Gastroesophageal sphincter (tissue), 4 donors: ENCODE measurements around the gene ATP13A2. TPM values are rescaled to one million over a fixed set of nuclear protein-coding genes. Genes with fewer than 3 reads are reported as not detected.

Source experiments
- ATAC-seq: fragments of 150-250 bp; one replicate; pipeline ENCODE4 v1.9.1; 2016; ENCODE audit warnings: mild to moderate bottlenecking, moderate library complexity
- H3K27ac ChIP-seq, 4 donors: fragments of 200-600 bp; sonication (generic) in 3 of 4; 1 replicate in 3 of 4; 2 replicates in 1 of 4; pipeline ENCODE4 v1.5.1; 2016 to 2019
- H3K27me3 ChIP-seq: fragments of 200-600 bp; sonication (generic); one replicate; pipeline ENCODE4 v1.5.1; 2019
- H3K36me3 ChIP-seq, 2 donors: fragments of 200-600 bp; sonication (generic); one replicate each; pipeline ENCODE4 v1.5.1; 2019; ENCODE audit warnings: control low read depth in 1 of 2
- H3K4me1 ChIP-seq, 3 donors: fragments of 200-600 bp; sonication (generic); 1 replicate in 2 of 3; 2 replicates in 1 of 3; pipeline ENCODE4 v1.5.1; 2016 to 2019; ENCODE audit warnings: control low read depth in 2 of 3
- H3K4me3 ChIP-seq, 2 donors: fragments of 200-600 bp; sonication (generic); one replicate each; pipeline ENCODE4 v1.5.1; 2019; ENCODE audit warnings: mild to moderate bottlenecking in 1 of 2, moderate library complexity in 1 of 2
- H3K9me3 ChIP-seq, 3 donors: fragments of 200-600 bp; sonication (generic); one replicate each; pipeline ENCODE4 v1.5.1; 2017 to 2019; ENCODE audit warnings: control low read depth in 2 of 3
- CTCF ChIP-seq, 4 experiments: fragments of 200-600 bp in 2 of 4; fragments of 450-650 bp in 2 of 4; sonication (generic) in 1 of 4; IDR thresholded peaks; one replicate each; pipeline ENCODE4 v1.5.1; 2017 to 2019; ENCODE audit warnings: antibody characterized with exemption in 4 of 4, mild to moderate bottlenecking in 2 of 4, moderate library complexity in 2 of 4
- EP300 ChIP-seq: sonication (generic); formaldehyde crosslinking; IDR thresholded peaks from one replicate; pipeline ENCODE4 v1.6.1; 2017; ENCODE audit warnings: antibody characterized with exemption, mild to moderate bottlenecking
- POLR2A ChIP-seq, 2 donors: fragments of 450-650 bp; IDR thresholded peaks; one replicate each; pipeline ENCODE4 v1.6.1; 2017; ENCODE audit warnings: antibody characterized with exemption in 2 of 2, mild to moderate bottlenecking in 2 of 2, moderate library complexity in 1 of 2
- POLR2AphosphoS5 ChIP-seq: sonication (generic); formaldehyde crosslinking; IDR thresholded peaks from one replicate; pipeline ENCODE4 v1.6.1; 2017; ENCODE audit warnings: antibody characterized with exemption
- WGBS, 2 donors: methylation state at CpG; one replicate each; pipeline ENCODE4 v1.1.5; 2018; ENCODE audit warnings: low coverage in 1 of 2; 5-methylcytosine and 5-hydroxymethylcytosine counted together
- total RNA-seq, 4 donors: library from RNA; depleted of rRNA; stranded (reverse); fragments of >200 nt; gene quantifications; one replicate each; pipeline ENCODE4 v1.1.0, GENCODE V29; 2016

ATP13A2 gene
- total RNA-seq, 4 donors from 2014 or later, result 19.1 to 29.2 (median 20.1) TPM

- TF ChIP-seq CTCF (IDR thresholded peaks at IDR 0.05) (no peak), POLR2AphosphoS5 (no peak), POLR2A (IDR thresholded peaks at IDR 0.05) (no peak), EP300 (no peak)
- Histone ChIP-seq H3K36me3 (peaks cover 0 to 40% of the 10 kb centered on the region in 2 donors), H3K27me3 (peaks cover 35% of the 10 kb centered on the region), H3K4me1 (peaks cover 0 to 32% (median 0%) of the 10 kb centered on the region in 3 donors), H3K9me3 (no peaks in the 10 kb centered on the region), H3K27ac (no peak overlapping the region), H3K4me3 (no peak overlapping the region)
- ATAC-seq, result no peak
- 100% methylated on average over 2 to 3 of the region's 4 CpGs for WGBS, 2 donors
Measured at GRCh38 chr1:16983649-16984048, 28.1 kb downstream of the ATP13A2 start.

- Histone ChIP-seq H3K4me3 (no peak overlapping the region), H3K36me3 (peaks cover 0 to 32% of the 10 kb centered on the region in 2 donors), H3K27ac (no peak overlapping the region), H3K9me3 (no peaks in the 10 kb centered on the region), H3K27me3 (peaks cover 35% of the 10 kb centered on the region), H3K4me1 (peaks cover 0 to 39% (median 0%) of the 10 kb centered on the region in 3 donors)
- no peak for TF ChIP-seq EP300
- TF ChIP-seq CTCF (IDR thresholded peaks at IDR 0.05), result no peak
- TF ChIP-seq POLR2AphosphoS5, result no peak
- TF ChIP-seq POLR2A (IDR thresholded peaks at IDR 0.05), result no peak
- no peak for ATAC-seq
- 78 to 93% methylated on average over 8 to 11 of the region's 11 CpGs for WGBS, 2 donors
Measured at GRCh38 chr1:16982902-16983301, 28.8 kb downstream of the ATP13A2 start.

- peaks cover 35% of the 10 kb centered on the region for H3K27me3 ChIP-seq
- TF ChIP-seq CTCF (IDR thresholded peaks at IDR 0.05), result no peak
- TF ChIP-seq POLR2AphosphoS5, result no peak
- peaks cover 0 to 42% (median 0%) of the 10 kb centered on the region in 3 donors for H3K4me1 ChIP-seq
- H3K4me3 ChIP-seq, result no peak overlapping the region
- no peaks in the 10 kb centered on the region for H3K9me3 ChIP-seq
- H3K36me3 ChIP-seq, result peaks cover 0 to 17% of the 10 kb centered on the region in 2 donors
- ATAC-seq, result no peak
- WGBS, 2 donors, result 81 to 89% methylated on average over 6 to 9 of the region's 10 CpGs
- H3K27ac ChIP-seq, result peak overlapping the region in 3 of 4 donors; percentile 73 to 77 (median 75)
Measured at GRCh38 chr1:16981269-16981849, 30.4 kb downstream of the ATP13A2 start.

- ATAC-seq, result peak; percentile 40
- no peaks in the 10 kb centered on the region for H3K9me3 ChIP-seq
- H3K27me3 ChIP-seq, result peaks cover 35% of the 10 kb centered on the region
- peak within 1 kb of the TSS in 3 of 4 donors; percentile 73 to 77 (median 75) for H3K27ac ChIP-seq
- 32 to 60% methylated on average over 4 to 6 of the region's 53 CpGs for WGBS, 2 donors
- peaks cover 0 to 10% of the 10 kb centered on the region in 2 donors for H3K36me3 ChIP-seq
- peak within 1 kb of the TSS; percentile 23 to 59 for H3K4me3 ChIP-seq
- TF ChIP-seq POLR2A (IDR thresholded peaks at IDR 0.05), result no peak
- TF ChIP-seq POLR2AphosphoS5, result no peak
- no peak for TF ChIP-seq EP300
- no peak for TF ChIP-seq CTCF (IDR thresholded peaks at IDR 0.05)
- peaks cover 0 to 48% (median 0%) of the 10 kb centered on the region in 3 donors for H3K4me1 ChIP-seq
Measured at GRCh38 chr1:16980473-16981268, 31.1 kb downstream of the ATP13A2 start, which contains the start of gene MFAP2. TSS of gene MFAP2 (minus strand) at chr1:16980620. CDS start at chr1:16978273, 2,347 bp downstream.
